Measurements from ENCODE around the gene KCNIP1. TPM values are rescaled to one million over a fixed set of nuclear protein-coding genes. Genes with fewer than 3 reads are reported as not detected.

KCNIP1 gene
- total RNA-seq, 1 donor from 2014 or later, result 5.3 TPM

DNA sequence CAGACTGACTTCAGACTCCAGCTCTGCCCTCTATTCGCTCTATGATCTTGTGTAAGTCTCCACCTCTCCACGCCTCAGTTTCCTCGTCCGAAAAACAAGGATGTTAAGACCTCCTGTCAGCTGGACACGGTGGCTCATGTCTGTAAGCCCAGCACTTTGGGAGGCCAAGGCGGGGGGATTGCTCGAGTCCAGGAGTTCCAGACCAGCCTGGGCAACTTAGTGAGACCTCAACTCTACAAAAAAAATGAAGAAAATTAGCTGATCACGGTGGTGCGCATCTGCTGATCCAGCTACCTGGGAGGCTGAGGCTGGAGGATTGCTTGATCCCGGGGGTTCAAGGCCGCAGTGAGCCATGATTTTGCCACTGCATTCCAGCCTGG, 243.1 kb downstream of the KCNIP1 start:
- DNase-seq (ENCODE audit: extremely low spot score, unreplicated experiment), result peak; percentile 37
- Mint-ChIP-seq H3K4me1 (ENCODE audit: unreplicated experiment) (peaks cover 12% of the 10 kb centered on the region), H3K27me3 (peaks cover 23% of the 10 kb centered on the region), H3K27ac (peak overlapping the region; percentile 91), H3K36me3 (no peaks in the 10 kb centered on the region), H3K4me3 (no peak overlapping the region), H3K9me3 (no peaks in the 10 kb centered on the region)
- TF ChIP-seq, protein P1, sequence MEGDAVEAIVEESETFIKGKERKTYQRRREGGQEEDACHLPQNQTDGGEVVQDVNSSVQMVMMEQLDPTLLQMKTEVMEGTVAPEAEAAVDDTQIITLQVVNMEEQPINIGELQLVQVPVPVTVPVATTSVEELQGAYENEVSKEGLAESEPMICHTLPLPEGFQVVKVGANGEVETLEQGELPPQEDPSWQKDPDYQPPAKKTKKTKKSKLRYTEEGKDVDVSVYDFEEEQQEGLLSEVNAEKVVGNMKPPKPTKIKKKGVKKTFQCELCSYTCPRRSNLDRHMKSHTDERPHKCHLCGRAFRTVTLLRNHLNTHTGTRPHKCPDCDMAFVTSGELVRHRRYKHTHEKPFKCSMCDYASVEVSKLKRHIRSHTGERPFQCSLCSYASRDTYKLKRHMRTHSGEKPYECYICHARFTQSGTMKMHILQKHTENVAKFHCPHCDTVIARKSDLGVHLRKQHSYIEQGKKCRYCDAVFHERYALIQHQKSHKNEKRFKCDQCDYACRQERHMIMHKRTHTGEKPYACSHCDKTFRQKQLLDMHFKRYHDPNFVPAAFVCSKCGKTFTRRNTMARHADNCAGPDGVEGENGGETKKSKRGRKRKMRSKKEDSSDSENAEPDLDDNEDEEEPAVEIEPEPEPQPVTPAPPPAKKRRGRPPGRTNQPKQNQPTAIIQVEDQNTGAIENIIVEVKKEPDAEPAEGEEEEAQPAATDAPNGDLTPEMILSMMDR (conservative IDR thresholded peaks at IDR 0.05), result no peak

DNA sequence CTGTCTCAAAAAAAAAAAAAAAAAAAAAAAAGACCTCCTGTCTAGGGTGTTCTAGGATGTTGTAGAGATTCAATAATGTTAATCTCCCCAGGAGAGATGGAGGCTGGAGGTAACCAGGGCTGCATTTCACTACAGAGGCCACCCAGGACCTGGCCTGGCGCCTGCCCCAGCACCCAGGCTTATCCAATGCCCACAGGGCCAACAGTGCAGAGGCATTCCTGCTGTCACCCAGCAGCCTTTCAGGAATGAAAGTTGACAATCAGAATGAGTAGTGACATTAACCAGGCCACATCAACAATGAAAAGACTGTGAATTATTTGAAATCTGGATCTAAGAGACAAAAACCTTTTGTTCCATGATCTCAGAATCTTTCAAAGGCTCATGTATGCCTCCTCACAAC, 243.5 kb downstream of the KCNIP1 start:
- Mint-ChIP-seq H3K36me3 (no peaks in the 10 kb centered on the region), H3K27me3 (peaks cover 20% of the 10 kb centered on the region), H3K4me3 (peak overlapping the region; percentile 67), H3K27ac (peak overlapping the region; percentile 91), H3K4me1 (ENCODE audit: unreplicated experiment) (peaks cover 12% of the 10 kb centered on the region), H3K9me3 (no peaks in the 10 kb centered on the region)
- TF ChIP-seq, protein P1 (conservative IDR thresholded peaks at IDR 0.05), result no peak
- no peak for DNase-seq (ENCODE audit: extremely low spot score, unreplicated experiment)

DNA sequence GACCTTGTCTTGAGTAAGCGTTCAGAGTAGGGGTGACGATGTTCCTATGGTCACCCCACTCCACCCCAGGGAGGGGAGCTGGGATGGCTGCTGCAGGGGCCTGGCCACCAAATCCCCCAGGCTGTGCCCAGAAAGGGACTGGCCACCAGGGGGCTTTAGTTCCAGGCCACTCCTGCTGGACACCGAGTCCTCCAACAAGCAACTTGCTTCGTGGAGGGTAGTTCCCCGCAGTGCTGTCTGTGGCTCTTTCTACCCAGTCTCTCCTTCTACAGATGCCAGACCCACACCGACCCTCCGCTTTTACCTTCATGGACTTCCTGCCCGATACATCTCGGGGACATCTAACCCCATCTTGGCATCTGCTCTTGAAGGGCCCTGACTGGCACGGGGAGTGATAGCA, 244.0 kb downstream of the KCNIP1 start:
- TF ChIP-seq, protein P1 (conservative IDR thresholded peaks at IDR 0.05), result peak; percentile 72
- Mint-ChIP-seq H3K9me3 (no peaks in the 10 kb centered on the region), H3K36me3 (no peaks in the 10 kb centered on the region), H3K27ac (peak overlapping the region; percentile 91), H3K4me1 (ENCODE audit: unreplicated experiment) (peaks cover 16% of the 10 kb centered on the region), H3K4me3 (peak overlapping the region; percentile 67), H3K27me3 (peaks cover 20% of the 10 kb centered on the region)
- DNase-seq (ENCODE audit: extremely low spot score, unreplicated experiment), result no peak

DNA sequence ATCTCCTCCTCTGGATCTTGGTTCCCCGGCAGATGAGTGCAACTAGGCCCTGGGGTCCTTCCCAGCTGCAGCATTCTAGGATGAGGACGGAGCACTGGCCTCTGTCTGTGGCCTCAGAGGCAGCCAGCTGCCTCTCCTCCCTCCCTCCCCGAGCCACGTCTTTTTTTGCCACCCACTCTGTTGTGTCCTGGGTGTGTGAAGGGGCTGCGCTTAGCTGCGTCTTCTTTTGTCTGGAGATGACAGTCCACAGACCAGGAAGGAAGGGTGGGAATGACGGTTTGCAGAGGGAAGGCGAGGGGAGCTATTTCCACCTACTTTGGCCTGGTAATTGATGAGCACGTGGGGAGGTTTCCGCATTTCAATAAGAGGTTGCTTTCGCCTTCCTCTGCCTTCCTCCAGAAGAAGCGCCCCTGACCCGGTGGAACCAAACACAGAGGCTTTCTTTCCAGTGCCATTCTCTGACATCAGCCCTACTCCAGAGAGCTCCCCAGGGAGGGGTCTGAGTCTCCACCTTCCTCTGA, 245.2 kb downstream of the KCNIP1 start:
- peak; percentile 27 for DNase-seq (ENCODE audit: extremely low spot score, unreplicated experiment)
- H3K36me3 Mint-ChIP-seq, result no peaks in the 10 kb centered on the region
- peaks cover 19% of the 10 kb centered on the region for H3K4me1 Mint-ChIP-seq (ENCODE audit: unreplicated experiment)
- H3K27ac Mint-ChIP-seq, result peak overlapping the region; percentile 88
- H3K4me3 Mint-ChIP-seq, result peak overlapping the region; percentile 17
- TF ChIP-seq, protein P1 (conservative IDR thresholded peaks at IDR 0.05), result no peak
- H3K27me3 Mint-ChIP-seq, result peaks cover 14% of the 10 kb centered on the region
- no peaks in the 10 kb centered on the region for H3K9me3 Mint-ChIP-seq

DNA sequence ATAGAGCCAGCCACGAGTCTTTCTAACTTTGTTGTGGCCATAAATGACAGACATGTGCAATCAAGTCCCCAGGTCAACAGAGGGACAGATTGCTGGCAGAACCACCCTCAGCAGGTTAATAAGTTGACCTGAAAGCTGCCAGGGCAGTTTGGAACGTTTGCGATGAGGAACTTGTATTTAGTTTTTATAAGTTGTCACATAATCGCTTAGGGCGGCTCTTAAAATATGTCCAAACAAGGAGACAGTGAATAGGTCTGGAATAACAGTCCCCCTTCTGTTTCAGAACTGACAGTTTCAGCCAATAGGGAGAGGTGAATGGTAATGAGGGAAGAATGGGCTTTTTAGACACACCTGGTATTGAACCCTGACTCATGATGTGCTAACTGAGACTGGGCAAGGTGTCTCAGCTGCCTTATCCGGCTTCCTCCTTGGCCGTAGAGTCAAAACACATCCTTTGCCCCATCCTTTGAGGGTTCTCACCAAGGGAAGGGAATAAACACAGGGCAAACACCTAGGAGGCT, 246.2 kb downstream of the KCNIP1 start:
- Mint-ChIP-seq H3K27me3 (peaks cover 9% of the 10 kb centered on the region), H3K4me1 (ENCODE audit: unreplicated experiment) (peaks cover 19% of the 10 kb centered on the region), H3K27ac (peak overlapping the region; percentile 88)

More for the DNA sequence above, 246.2 kb downstream of the KCNIP1 start:
- H3K36me3 Mint-ChIP-seq, result no peaks in the 10 kb centered on the region
- H3K4me3 Mint-ChIP-seq, result peak overlapping the region; percentile 40
- no peaks in the 10 kb centered on the region for H3K9me3 Mint-ChIP-seq
- TF ChIP-seq, protein P1 (conservative IDR thresholded peaks at IDR 0.05), result no peak
- DNase-seq (ENCODE audit: extremely low spot score, unreplicated experiment), result no peak

Measured in type B pancreatic cell (in vitro differentiated cells).